Central memory CD4-positive, alpha-beta T cell (primary cell): Measurements from ENCODE around the gene PCYT1B.

Source experiments
- DNase-seq: peaks from one replicate; pipeline ENCODE4 v3.0.0; 2022

PCYT1B gene

GRCh38 chrX:24515447-24515846 lies 131.7 kb downstream of the PCYT1B start:
- DNase-seq: no peak

- no peak for DNase-seq
Observed at GRCh38 chrX:24513416-24513815, 133.7 kb downstream of the PCYT1B start.

- no peak for DNase-seq
Observed at GRCh38 chrX:24508375-24508774, 138.8 kb downstream of the PCYT1B start.
